Mammary epithelial cell (primary cell): Measurements from ENCODE around the gene SNX24.

ENCODE experiments used
- CTCF ChIP-seq, 2 donors: IDR thresholded peaks in 1 of 2; conservative IDR thresholded peaks in 1 of 2; 2 replicates each; pipeline ENCODE4 v1.5.1; 2011 to 2012; ENCODE audit warnings: inconsistent platforms in 2 of 2, low read length in 2 of 2, mild to moderate bottlenecking in 2 of 2, control low read depth in 1 of 2, low read depth in 1 of 2; ENCODE audit not compliant: insufficient read depth in 1 of 2; ENCODE audit errors: extremely low read depth in 1 of 2
- EZH2 ChIP-seq: IDR thresholded peaks from 2 replicates; pipeline ENCODE4 v1.6.1; 2012; ENCODE audit warnings: low read length, inconsistent platforms, borderline replicate concordance

GRCh38 chr5:122947372-122947771, 102.0 kb downstream of the SNX24 start:
- TF ChIP-seq CTCF (conservative IDR thresholded peaks at IDR 0.05 in 1 of 2, IDR thresholded peaks at IDR 0.05 in 1 of 2; ENCODE audit: extremely low read depth in 1 of 2, insufficient read depth in 1 of 2, low read depth in 1 of 2, low read length in 2 of 2) = no peak
- no peak for TF ChIP-seq EZH2
